GM12872 (cell line): ENCODE data around the gene EP300.
A peak's percentile ranks its signal among the peaks of the same experiment; 100 is the strongest.

Experiments
- TF ChIP-seq, protein P1 (sequence below): IDR thresholded peaks from 3 replicates; pipeline ENCODE4 v1.5.1; 2011; ENCODE audit warnings: low read depth, mild to moderate bottlenecking, low read length, moderate library complexity; ENCODE audit not compliant: insufficient read depth

EP300 gene

DNA sequence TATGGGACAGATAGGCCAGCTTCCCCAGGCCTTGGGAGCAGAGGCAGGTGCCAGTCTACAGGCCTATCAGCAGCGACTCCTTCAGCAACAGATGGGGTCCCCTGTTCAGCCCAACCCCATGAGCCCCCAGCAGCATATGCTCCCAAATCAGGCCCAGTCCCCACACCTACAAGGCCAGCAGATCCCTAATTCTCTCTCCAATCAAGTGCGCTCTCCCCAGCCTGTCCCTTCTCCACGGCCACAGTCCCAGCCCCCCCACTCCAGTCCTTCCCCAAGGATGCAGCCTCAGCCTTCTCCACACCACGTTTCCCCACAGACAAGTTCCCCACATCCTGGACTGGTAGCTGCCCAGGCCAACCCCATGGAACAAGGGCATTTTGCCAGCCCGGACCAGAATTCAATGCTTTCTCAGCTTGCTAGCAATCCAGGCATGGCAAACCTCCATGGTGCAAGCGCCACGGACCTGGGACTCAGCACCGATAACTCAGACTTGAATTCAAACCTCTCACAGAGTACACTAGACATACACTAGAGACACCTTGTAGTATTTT is 86.1 kb downstream of the EP300 start:
- TF ChIP-seq, protein P1, sequence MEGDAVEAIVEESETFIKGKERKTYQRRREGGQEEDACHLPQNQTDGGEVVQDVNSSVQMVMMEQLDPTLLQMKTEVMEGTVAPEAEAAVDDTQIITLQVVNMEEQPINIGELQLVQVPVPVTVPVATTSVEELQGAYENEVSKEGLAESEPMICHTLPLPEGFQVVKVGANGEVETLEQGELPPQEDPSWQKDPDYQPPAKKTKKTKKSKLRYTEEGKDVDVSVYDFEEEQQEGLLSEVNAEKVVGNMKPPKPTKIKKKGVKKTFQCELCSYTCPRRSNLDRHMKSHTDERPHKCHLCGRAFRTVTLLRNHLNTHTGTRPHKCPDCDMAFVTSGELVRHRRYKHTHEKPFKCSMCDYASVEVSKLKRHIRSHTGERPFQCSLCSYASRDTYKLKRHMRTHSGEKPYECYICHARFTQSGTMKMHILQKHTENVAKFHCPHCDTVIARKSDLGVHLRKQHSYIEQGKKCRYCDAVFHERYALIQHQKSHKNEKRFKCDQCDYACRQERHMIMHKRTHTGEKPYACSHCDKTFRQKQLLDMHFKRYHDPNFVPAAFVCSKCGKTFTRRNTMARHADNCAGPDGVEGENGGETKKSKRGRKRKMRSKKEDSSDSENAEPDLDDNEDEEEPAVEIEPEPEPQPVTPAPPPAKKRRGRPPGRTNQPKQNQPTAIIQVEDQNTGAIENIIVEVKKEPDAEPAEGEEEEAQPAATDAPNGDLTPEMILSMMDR, result no peak

DNA sequence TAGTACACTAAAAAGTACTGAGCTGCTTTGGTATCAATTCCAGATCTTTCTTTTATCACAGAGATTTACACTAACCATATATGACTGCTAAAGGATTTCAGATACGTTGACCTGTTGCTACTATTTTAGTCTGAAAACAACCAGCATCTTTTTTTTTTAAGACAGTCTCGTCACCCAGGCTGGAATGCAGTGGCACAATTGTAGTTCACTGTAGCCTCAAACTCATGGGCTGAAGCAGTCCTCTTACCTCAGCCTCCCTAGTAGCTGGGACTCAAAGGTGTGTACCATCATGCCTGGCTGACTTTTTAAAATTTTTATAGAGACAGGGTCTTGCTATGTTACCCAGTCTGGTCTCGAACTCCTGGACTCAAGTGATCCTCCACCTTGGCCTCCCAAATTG is 88.5 kb downstream of the EP300 start:
- TF ChIP-seq, protein P1, result no peak

DNA sequence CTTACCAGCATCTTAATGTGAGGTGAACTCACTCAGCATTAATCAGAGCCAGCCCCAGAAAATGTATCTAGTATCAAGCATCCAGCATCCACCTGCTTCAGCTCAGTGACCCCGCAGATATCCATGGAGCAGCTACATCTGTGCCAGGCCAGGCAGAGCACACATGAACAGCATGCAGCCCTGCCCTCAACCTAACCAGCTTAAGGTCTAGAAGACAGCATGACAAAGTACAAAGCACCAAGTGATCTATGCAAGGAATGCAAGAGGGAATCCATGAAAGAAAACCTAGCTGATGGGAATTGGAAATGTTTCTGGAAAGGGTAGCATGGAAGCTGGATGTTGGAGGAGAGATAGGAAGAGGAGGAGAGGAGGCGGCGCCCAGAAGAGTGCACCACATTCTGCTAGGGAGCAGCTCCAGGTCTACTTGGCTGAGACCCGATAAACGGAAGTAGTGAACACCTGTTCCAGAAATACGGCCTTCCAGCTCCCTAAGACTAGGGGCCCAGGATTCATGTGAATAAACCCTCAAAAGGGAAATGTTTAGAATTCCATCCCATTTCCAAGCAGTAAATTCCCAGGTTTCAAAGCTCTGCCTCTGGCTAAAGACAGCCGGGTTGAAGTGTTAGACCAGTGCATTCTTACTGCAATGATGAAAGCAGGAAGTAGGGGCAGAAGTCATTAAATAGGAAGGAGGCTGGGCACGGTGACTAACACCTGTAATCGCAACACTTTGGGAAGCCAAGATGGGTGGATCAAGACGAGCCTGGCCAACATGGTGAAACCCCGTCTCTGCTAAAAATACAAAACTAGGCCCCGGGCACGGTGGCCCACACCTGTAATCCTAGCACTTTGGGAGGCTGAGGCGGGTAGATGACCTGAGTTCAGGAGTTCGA is 89.2 kb downstream of the EP300 start:
- TF ChIP-seq, protein P1, result no peak

DNA sequence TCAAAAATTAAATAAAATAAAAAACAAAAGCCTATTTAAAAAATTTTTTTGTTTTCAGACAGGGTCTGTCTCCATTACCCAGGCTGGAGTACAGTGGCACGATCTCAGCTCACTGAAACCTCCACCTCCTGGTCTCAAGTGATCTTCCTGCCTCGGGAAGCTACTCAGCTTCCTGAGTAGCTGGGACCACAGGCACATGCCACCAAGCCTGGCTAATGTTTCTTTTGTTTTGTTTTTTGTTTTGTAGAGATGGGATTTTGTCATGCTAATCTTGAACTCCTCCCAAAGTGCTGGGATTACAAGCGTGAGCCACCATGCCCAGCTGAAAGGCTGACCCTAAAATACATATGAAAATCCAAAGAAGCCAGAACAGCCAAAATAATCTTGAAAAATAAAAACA is 92.3 kb downstream of the EP300 start:
- TF ChIP-seq, protein P1, result no peak

DNA sequence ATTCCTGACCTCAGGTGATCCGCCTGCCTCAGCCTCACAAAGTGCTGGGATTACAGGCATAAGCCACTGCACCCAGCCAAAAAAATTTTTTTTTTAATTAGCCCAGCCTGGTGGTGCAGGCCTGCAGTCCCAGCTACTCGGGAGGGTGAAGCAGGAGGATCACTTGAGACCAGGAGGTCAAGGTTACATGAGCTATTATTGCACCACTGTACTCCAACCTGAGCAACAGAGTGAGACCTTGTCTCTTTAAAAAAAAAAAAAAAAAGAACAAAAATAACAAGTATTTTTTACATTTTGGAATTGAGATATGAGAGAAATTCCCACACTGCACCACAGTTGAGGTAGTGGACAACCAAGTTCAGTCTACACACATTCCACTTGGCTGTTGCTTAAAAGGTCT is 99.1 kb downstream of the EP300 start:
- TF ChIP-seq, protein P1, result no peak

DNA sequence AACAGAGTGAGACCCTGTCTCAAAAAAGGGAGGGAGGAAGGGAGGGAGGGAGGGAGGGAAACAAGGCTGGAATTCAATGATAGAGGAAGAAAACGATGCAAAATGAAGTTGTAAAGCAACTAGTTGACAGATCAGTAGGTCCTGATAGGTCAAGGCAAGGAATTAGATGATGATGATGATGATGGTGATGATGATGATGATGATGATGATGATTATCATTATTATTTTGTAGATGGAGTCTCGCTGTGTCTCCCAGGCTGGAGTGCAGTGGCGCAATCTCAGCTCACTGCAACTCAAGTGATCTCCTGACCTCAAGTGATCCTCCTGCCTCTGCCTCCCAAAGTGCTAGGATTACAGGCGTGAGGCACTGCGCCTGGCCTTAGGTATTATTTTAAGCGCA is 101.4 kb downstream of the EP300 start:
- TF ChIP-seq, protein P1, result no peak

DNA sequence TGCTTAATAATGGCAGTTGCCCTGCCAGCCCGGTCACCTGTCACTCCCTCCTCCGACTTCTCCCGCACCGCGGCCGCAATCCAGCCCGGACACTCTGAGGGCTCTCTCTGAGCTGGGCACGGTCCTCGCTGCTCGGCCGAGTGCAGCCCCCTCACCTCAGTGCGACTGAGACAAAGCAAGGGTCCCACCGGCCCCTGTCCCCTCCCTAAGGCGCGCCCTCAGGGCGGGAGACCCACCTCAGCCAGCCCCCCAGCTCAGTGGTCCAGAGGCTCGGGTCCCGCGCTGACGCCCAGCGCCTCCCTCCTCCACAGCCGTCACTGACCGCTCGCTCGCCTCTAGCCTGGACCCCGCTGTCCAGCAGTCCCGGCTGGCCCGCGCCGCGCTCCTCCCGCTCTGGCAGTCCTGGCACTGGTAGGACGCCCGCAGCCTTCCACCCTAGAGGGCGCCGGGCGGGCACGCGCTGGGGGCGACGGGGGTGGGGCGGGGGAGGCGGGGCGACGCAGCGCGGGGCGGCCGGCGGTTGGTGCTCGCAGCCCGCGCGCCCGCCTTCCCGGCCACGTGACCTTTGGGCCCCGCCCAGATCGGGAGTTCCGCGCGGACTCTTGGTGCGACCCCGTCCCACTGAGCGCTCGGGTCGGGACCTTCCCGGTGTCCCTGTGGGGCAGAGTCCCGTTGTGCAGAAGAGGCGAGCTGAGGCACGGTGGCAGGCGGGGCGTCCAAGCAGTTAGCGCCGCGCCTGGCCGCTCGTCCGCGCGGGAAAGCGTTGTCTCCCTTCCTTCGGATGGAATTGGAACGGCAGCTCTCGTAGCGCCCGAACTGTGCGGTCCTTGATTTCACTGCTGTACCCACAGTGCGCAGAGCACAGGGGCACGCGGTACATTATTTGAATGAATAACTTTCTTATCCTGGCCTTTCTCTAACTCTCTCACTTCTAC is 104.9 kb downstream of the EP300 start:
- TF ChIP-seq, protein P1, result 0 out of 3 replicates have a peak, but pooled peaks have one; percentile 19
